B cell (primary cell): Measurements from ENCODE around the gene PTPN14. TPM values are rescaled to one million over a fixed set of nuclear protein-coding genes. Genes with fewer than 3 reads are reported as not detected.

Experiments used
- ATAC-seq: fragments of 200-7000 bp; cut with Tn5 transposase; one replicate; pipeline ENCODE4 v1.10.0; 2021; ENCODE audit warnings: low read depth, mild to moderate bottlenecking, moderate number of reproducible peaks, moderate library complexity
- CTCF ChIA-PET: fragments of 350-600 bp; sonication (Branson Sonifier 250); formaldehyde crosslinking; loops from one replicate; lab custom pipeline; 2021; ENCODE audit warnings: antibody characterized with exemption, inconsistent platforms; lab: Charles Lee
- POLR2A ChIA-PET: fragments of 350-600 bp; sonication (Branson Sonifier 250); formaldehyde crosslinking; loops from one replicate; lab custom pipeline; 2021; ENCODE audit warnings: antibody characterized with exemption; lab: Charles Lee
- DNase-seq: peaks from one replicate; pipeline ENCODE4 v3.0.0; 2013
- H2AFZ ChIP-seq: 2 replicates; pipeline ENCODE4 v1.6.1; 2012; ENCODE audit warnings: mild to moderate bottlenecking, low read depth, low read length; ENCODE audit not compliant: insufficient read depth, poor library complexity, severe bottlenecking
- H3K27ac ChIP-seq, 2 donors: 1 replicate in 1 of 2; 2 replicates in 1 of 2; pipeline ENCODE4 v1.5.1; 2012 to 2013; ENCODE audit warnings: low read length in 2 of 2, mild to moderate bottlenecking in 2 of 2, moderate library complexity in 1 of 2
- H3K27me3 ChIP-seq, 4 experiments: fragments of 200-600 bp in 1 of 4; sonication (generic) in 1 of 4; replicated peaks in 1 of 4; 1 replicate in 2 of 4; 2 replicates in 2 of 4; pipeline versions ENCODE4 v1.6.1 to v1.7.0; 2013 to 2016; ENCODE audit warnings: low read length in 3 of 4, mild to moderate bottlenecking in 2 of 4, mixed read lengths in 1 of 4, moderate library complexity in 1 of 4; ENCODE audit not compliant: insufficient read depth in 4 of 4, control insufficient read depth in 3 of 4; ENCODE audit errors: control extremely low read depth in 1 of 4
- H3K36me3 ChIP-seq, 2 experiments: replicated peaks in 1 of 2; 1 replicate in 1 of 2; 2 replicates in 1 of 2; pipeline versions ENCODE4 v1.6.1 to v1.7.1; 2013; ENCODE audit warnings: low read length in 1 of 2; ENCODE audit not compliant: insufficient read depth in 2 of 2, control insufficient read depth in 1 of 2; ENCODE audit errors: control extremely low read depth in 1 of 2, extremely low read depth in 1 of 2
- H3K4me1 ChIP-seq, 2 donors: fragments of 200-600 bp in 1 of 2; sonication (generic) in 1 of 2; 1 replicate in 1 of 2; 2 replicates in 1 of 2; pipeline versions ENCODE4 v1.5.1 to v1.6.1; 2013 to 2017; ENCODE audit warnings: low read length in 2 of 2; ENCODE audit not compliant: control insufficient read depth in 2 of 2, insufficient read depth in 2 of 2
- H3K4me2 ChIP-seq: replicated peaks from 2 replicates; pipeline ENCODE3; 2012; ENCODE audit warnings: mild to moderate bottlenecking, low read depth, low read length; ENCODE audit not compliant: poor library complexity, severe bottlenecking
- H3K4me3 ChIP-seq, 5 experiments: fragments of 200-600 bp in 1 of 5; sonication (generic) in 1 of 5; 1 replicate in 3 of 5; 2 replicates in 2 of 5; pipeline versions ENCODE4 v1.5.1 to v1.7.0; 2011 to 2016; ENCODE audit warnings: low read length in 4 of 5, mild to moderate bottlenecking in 4 of 5, low read depth in 2 of 5, control low read depth in 1 of 5, moderate library complexity in 1 of 5; ENCODE audit not compliant: insufficient read depth in 1 of 5; ENCODE audit errors: control extremely low read depth in 1 of 5, extremely low read depth in 1 of 5
- H3K79me2 ChIP-seq: fragments of 200-600 bp; sonication (generic); one replicate; pipeline ENCODE4 v1.6.0; 2016; ENCODE audit warnings: low read length; ENCODE audit not compliant: control insufficient read depth, insufficient read depth
- H3K9ac ChIP-seq: fragments of 200-600 bp; sonication (generic); 2 replicates; pipeline ENCODE4 v1.6.1; 2017; ENCODE audit warnings: mild to moderate bottlenecking, low read length, moderate library complexity
- H3K9me3 ChIP-seq, 3 donors: one replicate each; pipeline versions ENCODE4 v1.6.1 to v1.7.1; 2013; ENCODE audit warnings: low read length in 2 of 3; ENCODE audit not compliant: control insufficient read depth in 2 of 3, insufficient read depth in 1 of 3; ENCODE audit errors: control extremely low read depth in 1 of 3
- H4K20me1 ChIP-seq: 2 replicates; pipeline ENCODE4 v1.6.0; 2012; ENCODE audit warnings: mild to moderate bottlenecking, low read length; ENCODE audit not compliant: insufficient read depth, control insufficient read depth, poor library complexity, severe bottlenecking
- H3K27ac Mint-ChIP-seq: one replicate; pipeline ENCODE4 v1.8.0; 2021; ENCODE audit warnings: mixed read lengths
- H3K27me3 Mint-ChIP-seq: one replicate; pipeline ENCODE4 v1.8.0; 2021; ENCODE audit warnings: mixed read lengths
- H3K4me1 Mint-ChIP-seq: one replicate; pipeline ENCODE4 v1.8.0; 2021; ENCODE audit warnings: mixed read lengths
- H3K4me3 Mint-ChIP-seq: one replicate; pipeline ENCODE4 v1.8.0; 2021; ENCODE audit warnings: mixed read lengths
- H3K9me3 Mint-ChIP-seq: one replicate; pipeline ENCODE4 v1.8.0; 2022; ENCODE audit warnings: mixed read lengths; ENCODE audit not compliant: insufficient read depth
- CTCF ChIP-seq: fragments of 200-600 bp; IDR thresholded peaks from one replicate; pipeline ENCODE4 v1.8.0; 2022; ENCODE audit warnings: antibody characterized with exemption, mild to moderate bottlenecking
- EZH2 ChIP-seq: IDR thresholded peaks from 2 replicates; pipeline ENCODE4 v1.6.1; 2012; ENCODE audit warnings: borderline replicate concordance, low read depth, mild to moderate bottlenecking, moderate library complexity, low read length; ENCODE audit not compliant: insufficient read depth, poor library complexity, severe bottlenecking
- WGBS: methylation state at CpG from one replicate; pipeline ENCODE4 v1.1.5; 2013; ENCODE audit warnings: missing lambda C conversion rate; ENCODE audit not compliant: insufficient coverage; 5-methylcytosine and 5-hydroxymethylcytosine counted together
- intact Hi-C: fragments of 100-400 bp; cut with micrococcal nuclease; formaldehyde crosslinking; loops from one replicate; pipeline ENCODE4 v1.10.0; 2022
- polyA plus RNA-seq: library from polyadenylated mRNA; depleted of rRNA; stranded (reverse); fragments of >200 nt; gene quantifications from 2 replicates; pipeline ENCODE4 v1.2.3, GENCODE V29; 2012
- total RNA-seq, 2 donors: library from RNA; stranded (reverse); fragments of 120-200 nt in 1 of 2; gene quantifications; 1 replicate in 1 of 2; 2 replicates in 1 of 2; pipeline versions ENCODE4 v1.2.3 to v1.2.4, GENCODE V29; 2013 to 2022

Gene PTPN14
- total and polyA plus RNA-seq, 2 donors (not counting 1 experiment from before 2014, with no cell fraction given) = under 0.01 TPM; not detected in 1

- TF ChIP-seq EZH2 (no peak), CTCF (no peak)
- no peaks in the 10 kb centered on the region for H3K9me3 ChIP-seq
- H3K36me3 ChIP-seq = no peaks in the 10 kb centered on the region
- H3K9ac ChIP-seq = no peak overlapping the region
- H3K4me3 Mint-ChIP-seq = no peak overlapping the region
- ChIA-PET CTCF (no interaction called here), POLR2A (no interaction called here)
- H3K4me1 ChIP-seq = no peaks in the 10 kb centered on the region
- no peak overlapping the region for H3K27ac Mint-ChIP-seq
- no peak overlapping the region for H3K4me2 ChIP-seq
- intact Hi-C loops = no loop called here
- H3K4me3 ChIP-seq = no peak overlapping the region
- peaks cover 0 to 4% (median 0%) of the 10 kb centered on the region in 4 experiments for H3K27me3 ChIP-seq
- H3K27me3 Mint-ChIP-seq = peaks cover 13% of the 10 kb centered on the region
- no peak overlapping the region for H2AFZ ChIP-seq
- ATAC-seq (no peak), DNase-seq (no peak)
- 88% methylated on average over 4 of the region's 7 CpGs for WGBS
- no peaks in the 10 kb centered on the region for H4K20me1 ChIP-seq
- H3K4me1 Mint-ChIP-seq = no peaks in the 10 kb centered on the region
- H3K9me3 Mint-ChIP-seq = no peaks in the 10 kb centered on the region
- H3K79me2 ChIP-seq = no peaks in the 10 kb centered on the region
- no peak overlapping the region for H3K27ac ChIP-seq
These were observed 58.1 kb downstream of the PTPN14 start for GRCh38 chr1:214493126-214493796.

GRCh38 chr1:214492401-214493075, 58.9 kb downstream of the PTPN14 start:
- Histone ChIP-seq H3K4me3 (no peak overlapping the region), H3K27ac (no peak overlapping the region), H3K79me2 (no peaks in the 10 kb centered on the region), H3K4me2 (no peak overlapping the region), H3K9me3 (no peaks in the 10 kb centered on the region), H4K20me1 (no peaks in the 10 kb centered on the region), H3K36me3 (no peaks in the 10 kb centered on the region), H3K4me1 (no peaks in the 10 kb centered on the region), H3K9ac (no peak overlapping the region), H2AFZ (no peak overlapping the region), H3K27me3 (peaks cover 0 to 4% (median 0%) of the 10 kb centered on the region in 4 experiments)
- no peak overlapping the region for H3K4me3 Mint-ChIP-seq
- no peak overlapping the region for H3K27ac Mint-ChIP-seq
- no peak for TF ChIP-seq EZH2
- TF ChIP-seq CTCF = no peak
- CTCF ChIA-PET = no interaction called here
- peaks cover 13% of the 10 kb centered on the region for H3K27me3 Mint-ChIP-seq
- no peaks in the 10 kb centered on the region for H3K4me1 Mint-ChIP-seq
- no peak for ATAC-seq
- POLR2A ChIA-PET = no interaction called here
- intact Hi-C loops = no loop called here
- H3K9me3 Mint-ChIP-seq = no peaks in the 10 kb centered on the region
- WGBS = 90% methylated on average over 6 of the region's 9 CpGs
- no peak for DNase-seq
